Spleen (tissue), 11 donors: ENCODE results near the gene CDYL2. TPM values are rescaled to one million over a fixed set of nuclear protein-coding genes. Genes with fewer than 3 reads are reported as not detected.

ENCODE experiments used
- DNase-seq: peaks from one replicate; pipeline ENCODE4 v3.0.0-alpha.2; 2020
- H3K27ac ChIP-seq, 8 donors: fragments of 200-600 bp; sonication (generic) in 7 of 8; 1 replicate in 4 of 8; 2 replicates in 4 of 8; pipeline versions ENCODE4 v1.5.0 to v1.8.0; 2016 to 2021; ENCODE audit warnings: inconsistent platforms in 4 of 8, mild to moderate bottlenecking in 4 of 8, moderate library complexity in 1 of 8
- H3K27me3 ChIP-seq, 7 donors: fragments of 200-600 bp; sonication (generic) in 6 of 7; replicated peaks in 1 of 7; 1 replicate in 4 of 7; 2 replicates in 3 of 7; pipeline versions ENCODE4 v1.5.0 to v1.8.0; 2016 to 2021; ENCODE audit warnings: inconsistent platforms in 3 of 7, mild to moderate bottlenecking in 1 of 7
- H3K36me3 ChIP-seq, 6 donors: fragments of 200-600 bp; sonication (generic) in 5 of 6; 1 replicate in 4 of 6; 2 replicates in 2 of 6; pipeline versions ENCODE4 v1.5.0 to v1.8.0; 2016 to 2021; ENCODE audit warnings: inconsistent platforms in 2 of 6
- H3K4me1 ChIP-seq, 6 donors: fragments of 200-600 bp; sonication (generic) in 5 of 6; 1 replicate in 3 of 6; 2 replicates in 3 of 6; pipeline versions ENCODE4 v1.5.0 to v1.8.0; 2016 to 2021; ENCODE audit warnings: inconsistent platforms in 3 of 6
- H3K4me3 ChIP-seq, 8 donors: fragments of 200-600 bp; sonication (generic) in 7 of 8; 1 replicate in 4 of 8; 2 replicates in 4 of 8; pipeline versions ENCODE4 v1.5.0 to v1.8.0; 2016 to 2021; ENCODE audit warnings: inconsistent platforms in 4 of 8, mild to moderate bottlenecking in 4 of 8, moderate library complexity in 2 of 8
- H3K9me3 ChIP-seq, 8 donors: fragments of 200-600 bp; sonication (generic) in 7 of 8; 1 replicate in 4 of 8; 2 replicates in 4 of 8; pipeline versions ENCODE4 v1.5.0 to v1.8.0; 2016 to 2021; ENCODE audit warnings: inconsistent platforms in 4 of 8
- CTCF ChIP-seq, 11 experiments: fragments of 200-600 bp in 7 of 11; fragments of 450-650 bp in 4 of 11; sonication (generic) in 4 of 11; IDR thresholded peaks in 8 of 11; conservative IDR thresholded peaks in 3 of 11; 1 replicate in 7 of 11; 2 replicates in 4 of 11; pipeline versions ENCODE4 v1.4.0 to v1.8.0; 2016 to 2021; ENCODE audit warnings: antibody characterized with exemption in 11 of 11, inconsistent platforms in 4 of 11, mild to moderate bottlenecking in 1 of 11
- POLR2A ChIP-seq, 3 donors: fragments of 450-650 bp; IDR thresholded peaks; one replicate each; pipeline ENCODE4 v1.5.1; 2017; ENCODE audit warnings: antibody characterized with exemption in 3 of 3, mild to moderate bottlenecking in 1 of 3
- POLR2AphosphoS5 ChIP-seq, 3 donors: sonication (generic); formaldehyde crosslinking; IDR thresholded peaks; one replicate each; pipeline ENCODE4 v1.5.1; 2017; ENCODE audit warnings: antibody characterized with exemption in 3 of 3
- WGBS, 5 donors: extraction: QIAGEN DNeasy Blood & Tissue Kit in 3 of 5; methylation state at CpG; one replicate each; pipeline versions ENCODE4 v1.1.5 to v1.1.7; 2013 to 2018; 5-methylcytosine and 5-hydroxymethylcytosine counted together
- intact Hi-C: fragments of 100-400 bp; cut with DNase I; formaldehyde crosslinking; loops from one replicate; pipeline ENCODE4 v1.15.0; 2023; ENCODE audit warnings: low total_unique reads
- polyA plus RNA-seq, 3 donors: library from polyadenylated mRNA; stranded (reverse); fragments of 200-250 nt; gene quantifications; one replicate each; pipeline ENCODE4 v1.2.1, GENCODE V29; 2013
- total RNA-seq, 7 donors: library from RNA; depleted of rRNA in 3 of 7; stranded (reverse); fragments of >200 nt in 3 of 7; fragmentation: NEBNext Ultra II Directional in 4 of 7; extraction: Animal tissue kit (Norgen Biotek cat#: 25700) in 4 of 7; gene quantifications; one replicate each; pipeline versions ENCODE4 v1.1.0 to v1.2.1, GENCODE V29; 2016 to 2021
- donor health status: healthy with polysubstance abuse.
- donor health status: DM: no; HTN: no; CAD: no; lungs with moderate emphysema.
- donor health status: DM: no; HTN: no; CAD: no.
- donor health status: Bipolar disorder and iron deficiency.
- donor health status: healthy.
- donor health status: DM: no; HTN: no; CAD: no.
- donor health status: DM: yes; HTN: yes; CAD: no.

Gene CDYL2
- total and polyA plus RNA-seq, 10 donors = 1.4 to 28.3 (median 12.5) TPM

GRCh38 chr16:80669673-80670072 lies 134.7 kb downstream of the CDYL2 start:
- no peak overlapping the region for H3K27ac ChIP-seq
- no peak overlapping the region for H3K4me3 ChIP-seq
- DNase-seq = no peak
- intact Hi-C loops = no loop called here
- peaks cover 0 to 24% (median 10%) of the 10 kb centered on the region in 6 donors for H3K4me1 ChIP-seq
- peaks cover 0 to 12% (median 4%) of the 10 kb centered on the region in 8 donors for H3K9me3 ChIP-seq
- H3K36me3 ChIP-seq = peaks cover 0 to 11% (median 0%) of the 10 kb centered on the region in 6 donors
- no peak for TF ChIP-seq POLR2A (IDR thresholded peaks at IDR 0.05)
- TF ChIP-seq POLR2AphosphoS5 (IDR thresholded peaks at IDR 0.05) = no peak
- no peak for TF ChIP-seq CTCF (IDR thresholded peaks at IDR 0.05 in 8 of 11, conservative IDR thresholded peaks at IDR 0.05 in 3 of 11)
- no peaks in the 10 kb centered on the region for H3K27me3 ChIP-seq
- 95 to 99% (median 97%) methylated on average over 3 to 6 of the region's 6 CpGs for WGBS, 5 donors

GRCh38 chr16:80667925-80668324 lies 136.5 kb downstream of the CDYL2 start:
- Histone ChIP-seq H3K9me3 (peaks cover 0 to 12% (median 4%) of the 10 kb centered on the region in 8 donors), H3K36me3 (no peaks in the 10 kb centered on the region), H3K4me3 (no peak overlapping the region), H3K4me1 (peaks cover 0 to 24% (median 10%) of the 10 kb centered on the region in 6 donors), H3K27ac (no peak overlapping the region), H3K27me3 (no peaks in the 10 kb centered on the region)
- 93 to 97% (median 95%) methylated on average over 6 of the region's 6 CpGs for WGBS, 5 donors
- TF ChIP-seq CTCF (IDR thresholded peaks at IDR 0.05 in 8 of 11, conservative IDR thresholded peaks at IDR 0.05 in 3 of 11) = no peak
- no peak for TF ChIP-seq POLR2AphosphoS5 (IDR thresholded peaks at IDR 0.05)
- TF ChIP-seq POLR2A (IDR thresholded peaks at IDR 0.05) = no peak
- DNase-seq = no peak
- intact Hi-C loops = no loop called here

GRCh38 chr16:80667251-80667560 lies 137.2 kb downstream of the CDYL2 start:
- no peak overlapping the region for H3K4me3 ChIP-seq
- WGBS, 5 donors = 84 to 95% (median 90%) methylated on average over 4 of the region's 4 CpGs
- intact Hi-C loops = no loop called here
- no peaks in the 10 kb centered on the region for H3K27me3 ChIP-seq
- H3K27ac ChIP-seq = no peak overlapping the region
- no peak for DNase-seq
- no peaks in the 10 kb centered on the region for H3K36me3 ChIP-seq
- no peak for TF ChIP-seq POLR2A (IDR thresholded peaks at IDR 0.05)
- no peak for TF ChIP-seq POLR2AphosphoS5 (IDR thresholded peaks at IDR 0.05)
- TF ChIP-seq CTCF (IDR thresholded peaks at IDR 0.05 in 8 of 11, conservative IDR thresholded peaks at IDR 0.05 in 3 of 11) = no peak
- peaks cover 0 to 12% (median 4%) of the 10 kb centered on the region in 8 donors for H3K9me3 ChIP-seq
- H3K4me1 ChIP-seq = peaks cover 0 to 18% (median 10%) of the 10 kb centered on the region in 6 donors

- H3K4me3 ChIP-seq = no peak overlapping the region
- no peak for DNase-seq
- peaks cover 0 to 12% (median 4%) of the 10 kb centered on the region in 8 donors for H3K9me3 ChIP-seq
- H3K27me3 ChIP-seq = no peaks in the 10 kb centered on the region
- peaks cover 0 to 14% (median 7%) of the 10 kb centered on the region in 6 donors for H3K4me1 ChIP-seq
- no peak overlapping the region for H3K27ac ChIP-seq
- WGBS, 5 donors = 84 to 92% (median 88%) methylated on average over 15 of the region's 15 CpGs
- H3K36me3 ChIP-seq = no peaks in the 10 kb centered on the region
- TF ChIP-seq CTCF (IDR thresholded peaks at IDR 0.05 in 8 of 11, conservative IDR thresholded peaks at IDR 0.05 in 3 of 11) (no peak), POLR2A (IDR thresholded peaks at IDR 0.05) (no peak), POLR2AphosphoS5 (IDR thresholded peaks at IDR 0.05) (no peak)
- intact Hi-C loops = no loop called here
Measured at GRCh38 chr16:80666378-80667250, 137.8 kb downstream of the CDYL2 start.
